Gastrocnemius medialis (tissue), 4 donors: ENCODE data around the gene FAM13A.

Source experiments
- CTCF ChIP-seq, 5 experiments: fragments of 450-650 bp in 3 of 5; fragments of 200-600 bp in 2 of 5; sonication (generic) in 2 of 5; IDR thresholded peaks in 4 of 5; conservative IDR thresholded peaks in 1 of 5; 1 replicate in 4 of 5; 2 replicates in 1 of 5; pipeline ENCODE4 v1.5.1; 2016 to 2019; ENCODE audit warnings: antibody characterized with exemption in 5 of 5, mild to moderate bottlenecking in 3 of 5, moderate library complexity in 3 of 5
- POLR2A ChIP-seq, 2 donors: fragments of 450-650 bp; IDR thresholded peaks; one replicate each; pipeline ENCODE4 v1.6.1; 2017; ENCODE audit warnings: antibody characterized with exemption in 2 of 2, mild to moderate bottlenecking in 2 of 2, moderate library complexity in 2 of 2

DNA sequence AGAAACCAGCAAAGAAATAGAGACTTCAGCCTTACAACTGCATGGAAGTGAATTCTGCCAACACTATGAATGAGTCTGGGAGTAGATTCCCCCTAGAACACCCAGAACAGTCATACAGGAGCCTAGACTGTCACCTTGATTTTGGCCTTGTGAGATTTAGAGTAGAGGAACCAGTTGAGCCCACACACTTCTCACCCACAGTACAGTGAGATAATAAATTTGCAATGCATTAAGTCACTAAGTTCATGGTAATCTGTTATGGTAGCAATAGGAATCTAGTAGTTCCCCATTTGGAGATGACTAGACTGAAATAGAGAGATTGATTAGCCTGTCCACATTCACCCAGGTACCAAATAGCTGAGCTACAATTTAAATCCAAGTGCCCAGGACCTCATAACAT lies 59.0 kb downstream of the FAM13A start:
- no peak for TF ChIP-seq POLR2A (IDR thresholded peaks at IDR 0.05)
- TF ChIP-seq CTCF (IDR thresholded peaks at IDR 0.05 in 4 of 5, conservative IDR thresholded peaks at IDR 0.05 in 1 of 5), result no peak
